ENCODE results near the gene HSFX2. TPM values are rescaled to one million over a fixed set of nuclear protein-coding genes. Genes with fewer than 3 reads are reported as not detected.
"Not testable (repeated sequence)": the region's sequence is repeated elsewhere in the genome, so short reads cannot be mapped to it uniquely, and the experiment has no call there.

Gene HSFX2, protein sequence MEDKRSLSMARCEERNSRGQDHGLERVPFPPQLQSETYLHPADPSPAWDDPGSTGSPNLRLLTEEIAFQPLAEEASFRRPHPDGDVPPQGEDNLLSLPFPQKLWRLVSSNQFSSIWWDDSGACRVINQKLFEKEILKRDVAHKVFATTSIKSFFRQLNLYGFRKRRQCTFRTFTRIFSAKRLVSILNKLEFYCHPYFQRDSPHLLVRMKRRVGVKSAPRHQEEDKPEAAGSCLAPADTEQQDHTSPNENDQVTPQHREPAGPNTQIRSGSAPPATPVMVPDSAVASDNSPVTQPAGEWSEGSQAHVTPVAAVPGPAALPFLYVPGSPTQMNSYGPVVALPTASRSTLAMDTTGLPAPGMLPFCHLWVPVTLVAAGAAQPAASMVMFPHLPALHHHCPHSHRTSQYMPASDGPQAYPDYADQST
- total RNA-seq (2014; rRNA removed; shearing (Covaris generic); ENCODE audit: low replicate concordance): not detected in 2 replicates

DNA sequence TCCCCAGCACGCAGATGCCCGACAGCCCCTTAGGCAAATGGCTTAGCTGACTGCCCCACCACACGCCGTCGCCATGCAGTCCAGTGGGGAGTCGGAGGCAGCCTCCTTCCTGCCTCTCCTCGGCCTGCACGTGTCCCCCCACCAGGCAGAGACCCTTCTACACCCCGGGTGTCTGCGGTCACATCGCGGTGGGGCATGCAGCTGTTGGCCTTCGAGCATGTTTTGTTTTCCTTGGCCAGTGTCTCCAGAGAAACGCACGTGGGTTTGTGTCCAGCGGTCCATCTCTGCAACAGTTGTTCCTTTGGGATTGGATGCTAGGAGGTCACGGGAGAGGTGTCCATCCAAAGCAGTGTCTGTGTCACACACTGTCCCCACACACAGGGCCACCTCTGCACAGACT, at the start of gene HSFX2:
HSFX2 (minus strand) TSS at position 101 of the 400 bp plus-strand sequence. CDS start 614 bp downstream, outside the sequence.
- H3K27me3 ChIP-seq, H3K4me3 ChIP-seq, H3K9me3 ChIP-seq, H3K36me3 ChIP-seq, DNase-seq: not testable (repeated sequence)

DNA sequence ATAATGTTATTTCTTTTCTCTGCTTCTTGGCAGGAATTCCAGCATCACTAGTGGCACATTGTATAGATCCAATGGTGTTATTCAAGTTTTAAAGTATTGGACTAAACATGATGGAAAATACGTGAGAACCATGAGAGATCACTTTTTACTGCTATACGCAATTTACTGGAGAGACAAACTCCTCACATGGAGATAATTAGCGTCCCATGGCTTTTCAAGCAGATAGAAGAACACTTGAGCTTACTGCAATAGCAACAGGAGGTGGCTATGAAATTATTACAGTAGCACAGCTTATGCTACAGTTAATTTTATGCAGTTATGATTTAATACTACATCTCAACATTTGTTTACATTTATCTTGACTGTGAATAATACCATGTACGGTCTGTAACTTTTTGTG, 48.4 kb upstream of the HSFX2 start:
- DNase-seq: no peak
- Histone ChIP-seq H3K9me3 (no peaks in the 10 kb centered on the region), H3K27me3 (no peaks in the 10 kb centered on the region), H3K4me3 (no peak overlapping the region), H3K36me3 (no peaks in the 10 kb centered on the region)

DNA sequence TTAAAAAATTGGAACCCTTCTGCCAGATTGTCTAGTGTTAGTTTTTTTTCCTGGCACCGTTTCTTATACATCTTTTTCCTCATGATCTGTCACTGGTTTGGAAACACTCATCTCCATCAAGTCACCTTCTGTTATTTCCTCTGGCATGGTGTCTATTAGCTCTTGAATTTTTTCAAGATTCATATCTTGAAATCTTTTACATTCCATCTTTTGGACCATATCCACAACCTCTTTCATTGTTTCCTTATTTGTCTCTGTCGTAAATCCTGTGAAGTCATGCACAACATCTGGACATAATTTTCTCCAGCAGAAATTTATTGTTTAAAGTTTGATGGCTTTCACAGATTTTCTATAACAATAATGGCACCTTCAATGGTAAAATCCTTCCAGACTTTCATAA, 46.7 kb upstream of the HSFX2 start:
- no peaks in the 10 kb centered on the region for H3K27me3 ChIP-seq
- no peaks in the 10 kb centered on the region for H3K9me3 ChIP-seq
- DNase-seq: no peak
- no peak overlapping the region for H3K4me3 ChIP-seq
- no peaks in the 10 kb centered on the region for H3K36me3 ChIP-seq

DNA sequence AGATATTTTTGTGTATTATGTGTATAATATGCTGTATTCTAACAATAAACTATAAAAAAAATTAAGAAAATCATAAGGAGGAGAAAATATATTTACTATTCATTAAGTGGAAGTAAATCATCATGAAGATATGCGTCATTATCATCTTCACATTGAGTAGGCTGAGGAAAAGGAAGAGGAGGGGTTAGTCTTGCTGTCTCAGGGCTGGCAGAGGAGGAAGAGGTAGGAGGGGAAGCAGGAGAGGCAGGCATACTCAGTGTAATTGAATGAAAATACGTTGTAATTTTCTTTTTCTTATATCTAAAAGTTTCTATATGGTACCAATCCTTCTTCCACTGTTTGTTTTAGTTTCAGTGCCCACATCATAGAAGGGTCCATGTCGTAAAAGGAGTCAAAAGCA, 46.3 kb upstream of the HSFX2 start:
- H3K9me3 ChIP-seq: no peaks in the 10 kb centered on the region
- no peaks in the 10 kb centered on the region for H3K27me3 ChIP-seq
- H3K4me3 ChIP-seq: no peak overlapping the region
- H3K36me3 ChIP-seq: no peaks in the 10 kb centered on the region
- DNase-seq: no peak

DNA sequence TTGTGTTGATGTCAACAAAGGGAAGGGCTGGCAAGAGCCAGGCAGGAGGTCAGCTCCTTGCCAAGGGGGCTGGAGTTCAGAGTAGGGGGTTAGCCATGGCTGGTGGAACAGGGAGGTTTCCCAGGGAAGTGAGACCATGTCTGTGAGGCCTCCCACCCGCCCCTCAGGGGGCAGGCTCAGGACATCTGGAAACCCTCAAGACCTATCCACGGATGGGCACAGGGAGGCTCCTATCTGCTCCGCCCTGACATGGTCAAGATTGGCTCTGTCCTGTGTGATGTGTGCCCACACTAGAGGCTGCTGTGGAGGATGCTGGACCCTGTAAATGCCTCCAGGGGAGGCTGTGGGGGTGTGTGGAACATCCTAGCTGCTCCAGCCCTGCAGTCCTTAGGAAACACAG, 44.5 kb upstream of the HSFX2 start:
- H3K4me3 ChIP-seq: no peak overlapping the region
- H3K36me3 ChIP-seq: no peaks in the 10 kb centered on the region
- no peaks in the 10 kb centered on the region for H3K27me3 ChIP-seq
- DNase-seq: no peak
- no peaks in the 10 kb centered on the region for H3K9me3 ChIP-seq

DNA sequence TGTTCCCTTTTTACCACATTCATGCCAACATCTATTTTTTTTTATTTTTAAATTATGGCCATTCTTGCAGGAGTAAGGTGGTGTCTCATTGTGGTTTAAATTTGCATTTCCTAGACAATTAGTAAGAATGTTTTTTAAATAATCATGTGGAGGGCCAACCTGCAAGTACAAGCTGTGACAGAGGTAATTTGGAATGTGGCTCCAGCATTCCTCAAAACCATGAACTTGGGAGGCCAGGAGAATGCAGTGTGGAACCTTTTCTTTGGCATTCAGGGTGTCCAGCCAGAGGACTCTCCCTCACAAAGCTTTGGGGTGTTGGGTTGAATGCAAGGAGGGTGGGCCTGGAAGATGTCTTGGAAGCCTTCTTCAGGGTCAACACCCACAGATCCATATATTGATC, 43.7 kb upstream of the HSFX2 start:
- Histone ChIP-seq H3K4me3 (no peak overlapping the region), H3K36me3 (no peaks in the 10 kb centered on the region), H3K27me3 (no peaks in the 10 kb centered on the region), H3K9me3 (no peaks in the 10 kb centered on the region)
- DNase-seq: no peak

DNA sequence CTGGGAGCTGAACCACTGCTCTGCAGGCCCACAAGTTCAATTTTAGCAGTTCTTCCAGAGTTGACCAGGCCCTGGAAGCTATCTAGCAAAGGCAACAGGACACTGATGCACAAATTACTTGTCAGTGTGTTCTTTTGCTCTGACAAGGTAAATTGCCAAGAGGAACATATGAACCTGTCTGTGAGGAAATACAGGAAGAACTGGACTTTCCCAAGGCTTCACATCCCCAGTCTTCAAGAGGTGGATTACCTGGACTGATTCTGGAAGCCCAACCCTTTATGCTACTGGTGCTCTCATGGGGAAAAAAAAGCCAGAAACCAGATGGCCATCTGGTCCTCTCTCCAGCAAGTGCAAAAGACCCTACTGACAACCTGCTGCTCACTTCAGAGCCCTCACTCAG, 38.4 kb upstream of the HSFX2 start:
- no peak for DNase-seq
- Histone ChIP-seq H3K4me3 (no peak overlapping the region), H3K9me3 (no peaks in the 10 kb centered on the region), H3K36me3 (no peaks in the 10 kb centered on the region), H3K27me3 (no peaks in the 10 kb centered on the region)

DNA sequence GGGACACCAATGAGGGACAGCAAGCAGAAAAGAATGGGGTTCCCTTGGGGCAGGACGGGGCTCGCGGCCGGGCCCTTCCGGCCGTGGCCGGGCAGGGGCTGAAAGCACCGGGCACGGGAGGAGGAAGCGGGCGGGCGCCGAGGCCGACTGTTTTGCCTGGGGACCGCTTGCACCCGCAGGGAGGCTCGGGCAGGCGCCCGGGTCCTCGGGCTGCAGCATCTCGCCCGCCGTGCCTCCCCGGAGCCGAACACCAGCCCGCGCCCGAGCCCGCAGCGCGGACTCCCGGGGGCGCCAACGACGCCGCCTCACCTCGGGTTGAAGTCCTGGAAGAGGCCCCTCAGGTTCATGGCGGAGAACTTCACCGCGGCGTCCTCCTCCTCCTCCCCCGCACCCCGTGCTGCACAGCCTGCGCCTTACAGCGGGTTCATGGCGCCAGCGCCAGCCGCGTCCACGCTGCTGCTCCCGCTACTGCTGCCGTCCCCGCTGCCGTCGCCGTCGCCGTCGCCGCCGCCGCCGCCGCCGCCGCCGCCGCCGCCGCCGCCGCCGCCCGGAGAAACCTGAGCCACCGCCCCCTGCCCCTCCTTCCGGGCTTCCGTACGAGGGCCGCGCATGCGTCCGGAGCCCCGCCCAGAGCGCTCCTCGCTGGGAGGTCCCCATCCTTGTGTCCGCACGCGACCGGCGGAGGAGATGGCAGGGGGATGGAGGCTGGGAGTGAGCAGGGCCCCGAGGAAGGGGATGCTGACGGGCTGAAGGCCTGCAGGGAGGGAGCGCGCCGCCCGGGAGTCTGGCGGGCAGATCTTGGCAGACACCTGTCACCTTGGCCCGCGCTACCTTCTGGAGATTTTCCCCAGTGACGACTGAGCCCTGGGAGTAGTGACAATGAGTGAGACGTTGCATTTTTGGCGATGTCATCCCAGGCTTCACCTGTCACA, 36.4 kb upstream of the HSFX2 start, which contains the start of gene TMEM185A:
TMEM185A (minus strand) TSS at position 559 of the 932 bp plus-strand sequence; CDS start at position 347, 212 bp downstream.
- Histone ChIP-seq H3K4me3 (peak within 1 kb of the TSS; percentile 54), H3K36me3 (no peaks in the 10 kb centered on the region), H3K27me3 (no peaks in the 10 kb centered on the region), H3K9me3 (no peaks in the 10 kb centered on the region)
- peak; percentile 55 for DNase-seq

DNA sequence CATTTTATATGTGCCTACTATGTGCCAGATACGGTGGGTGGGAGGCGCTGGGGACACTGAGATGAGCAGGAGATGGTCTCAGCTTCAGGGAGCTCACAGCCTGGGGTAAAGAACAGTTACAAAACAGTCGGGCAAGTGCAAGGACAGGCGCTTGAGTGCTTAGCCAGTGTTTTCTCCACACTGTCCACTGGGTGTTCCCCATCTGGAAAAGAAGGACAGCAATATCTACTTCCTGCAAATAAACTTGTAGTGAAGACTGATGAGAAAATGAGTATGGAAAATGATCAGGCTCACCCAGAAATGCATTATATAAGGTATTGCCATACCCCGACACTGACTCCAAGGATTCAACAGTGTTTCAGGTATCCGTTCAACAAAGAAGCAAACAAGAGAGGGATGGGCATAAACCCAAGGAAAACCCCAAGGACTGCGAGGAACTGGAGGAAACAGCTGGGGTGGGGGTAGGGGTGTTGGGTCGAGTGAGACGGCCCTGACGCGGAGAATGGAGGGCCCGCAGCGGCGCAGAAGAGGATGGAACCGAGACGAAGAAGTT, 35.6 kb upstream of the HSFX2 start:
- Histone ChIP-seq H3K36me3 (no peaks in the 10 kb centered on the region), H3K9me3 (no peaks in the 10 kb centered on the region), H3K27me3 (no peaks in the 10 kb centered on the region), H3K4me3 (peak overlapping the region; percentile 54)
- DNase-seq: peak; percentile 0

DNA sequence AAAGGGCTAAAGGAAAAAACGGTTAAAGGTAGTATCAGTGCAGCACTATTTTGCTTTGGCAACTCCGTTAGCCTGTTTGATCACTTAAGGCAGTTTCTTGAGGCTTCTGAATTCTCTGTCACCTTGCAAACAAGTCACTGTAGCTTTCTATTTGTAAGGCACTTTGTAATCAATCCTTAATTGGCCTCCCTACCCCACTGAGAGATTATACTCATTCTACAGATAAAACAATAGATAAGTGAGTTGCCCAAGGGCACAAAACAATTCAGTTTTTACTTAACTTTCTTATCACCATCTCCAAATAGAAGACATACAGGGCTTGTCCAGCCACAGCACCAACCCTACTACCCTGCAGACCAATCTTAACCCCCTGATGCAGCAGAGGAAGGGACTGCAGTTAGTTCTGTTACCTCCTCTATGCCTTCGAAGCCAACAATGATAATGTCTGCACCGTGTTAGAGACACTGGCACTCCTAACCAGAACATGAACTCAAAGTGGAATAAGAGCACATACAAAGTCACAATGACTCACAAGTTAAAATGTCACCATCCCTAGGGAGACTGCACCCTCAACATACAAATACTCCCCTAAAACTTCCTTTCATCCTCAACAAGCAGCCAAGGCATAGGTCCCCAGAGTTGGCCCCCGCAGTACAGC, 34.7 kb upstream of the HSFX2 start:
- H3K9me3 ChIP-seq: no peaks in the 10 kb centered on the region
- no peak for DNase-seq
- no peaks in the 10 kb centered on the region for H3K27me3 ChIP-seq
- H3K36me3 ChIP-seq: no peaks in the 10 kb centered on the region
- no peak overlapping the region for H3K4me3 ChIP-seq

DNA sequence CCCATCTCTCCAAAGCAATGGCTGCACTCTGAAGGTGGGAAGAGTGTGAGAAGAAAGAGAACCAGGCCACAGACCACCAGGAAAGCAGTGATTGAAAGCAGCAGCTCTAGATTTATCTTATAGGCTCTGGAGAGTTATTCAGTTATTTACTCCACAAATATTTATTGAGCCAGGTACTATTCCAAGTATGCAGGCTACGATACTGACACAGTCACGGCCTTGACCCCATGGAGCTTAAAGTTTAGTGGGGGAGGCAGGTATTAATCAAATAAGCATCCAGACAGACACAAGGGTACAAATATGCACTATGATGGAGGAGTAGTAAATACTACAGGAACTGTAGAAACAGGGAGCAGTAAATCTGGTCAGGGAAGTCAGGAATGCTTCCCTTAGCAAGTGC, 33.7 kb upstream of the HSFX2 start:
- Histone ChIP-seq H3K9me3 (no peaks in the 10 kb centered on the region), H3K36me3 (no peaks in the 10 kb centered on the region), H3K4me3 (no peak overlapping the region), H3K27me3 (no peaks in the 10 kb centered on the region)
- no peak for DNase-seq

DNA sequence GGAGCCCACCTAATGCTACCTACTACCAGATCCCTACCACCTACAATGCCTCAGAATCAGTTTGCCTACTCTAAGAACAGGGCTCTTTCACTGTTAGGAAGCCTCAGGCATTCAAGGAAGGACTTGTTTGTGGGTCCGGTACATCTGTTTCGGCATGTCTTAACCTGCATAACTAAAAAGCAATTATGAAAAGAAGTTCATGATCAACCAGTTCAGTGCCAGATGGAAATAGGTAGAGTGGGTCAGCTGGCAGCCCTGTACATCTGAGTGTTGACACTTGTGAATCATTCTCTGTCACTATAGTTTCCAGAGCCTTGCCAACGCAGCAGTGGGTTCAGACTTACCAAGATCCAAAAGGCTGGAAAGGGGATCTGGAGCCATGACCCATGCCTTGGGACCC, 33.2 kb upstream of the HSFX2 start:
- no peak for DNase-seq
- Histone ChIP-seq H3K36me3 (no peaks in the 10 kb centered on the region), H3K9me3 (no peaks in the 10 kb centered on the region), H3K4me3 (no peak overlapping the region), H3K27me3 (no peaks in the 10 kb centered on the region)

DNA sequence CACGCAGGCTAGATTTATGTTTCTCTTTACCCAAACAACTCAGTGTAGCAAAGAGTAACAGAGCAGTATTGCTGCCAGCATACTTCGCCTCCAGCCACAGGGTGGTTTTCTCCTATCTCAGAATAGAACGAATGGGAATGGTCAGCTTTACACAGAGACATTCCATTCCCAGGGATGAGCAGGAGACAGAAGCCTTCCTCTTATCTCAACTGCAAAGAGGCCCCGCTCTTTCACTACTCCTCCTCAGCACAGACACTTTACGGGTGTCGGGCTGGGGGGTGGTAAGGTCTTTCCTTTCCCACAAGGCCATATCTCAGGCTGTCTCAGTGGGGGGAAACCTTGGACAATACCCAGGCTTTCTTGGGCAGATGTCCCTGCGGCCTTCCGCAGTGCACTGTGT, 31.7 kb upstream of the HSFX2 start:
- not testable (repeated sequence) for H3K27me3 ChIP-seq, DNase-seq, H3K9me3 ChIP-seq, H3K4me3 ChIP-seq, H3K36me3 ChIP-seq

DNA sequence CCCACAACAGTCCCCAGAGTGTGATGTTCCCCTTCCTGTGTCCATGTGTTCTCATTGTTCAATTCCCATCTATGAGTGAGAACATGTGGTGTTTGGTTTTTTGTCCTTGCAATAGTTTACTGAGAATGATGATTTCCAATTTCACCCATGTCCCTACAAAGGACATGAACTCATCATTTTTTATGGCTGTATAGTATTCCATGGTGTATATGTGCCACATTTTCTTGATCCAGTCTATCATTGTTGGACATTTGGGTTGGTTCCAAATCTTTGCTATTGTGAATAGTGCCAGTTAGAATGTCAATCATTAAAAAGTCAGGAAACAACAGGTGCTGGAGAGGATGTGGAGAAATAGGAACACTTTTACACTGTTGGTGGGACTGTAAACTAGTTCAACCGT, 24.5 kb upstream of the HSFX2 start:
- H3K27me3 ChIP-seq, H3K9me3 ChIP-seq, H3K4me3 ChIP-seq, H3K36me3 ChIP-seq, DNase-seq: not testable (repeated sequence)

DNA sequence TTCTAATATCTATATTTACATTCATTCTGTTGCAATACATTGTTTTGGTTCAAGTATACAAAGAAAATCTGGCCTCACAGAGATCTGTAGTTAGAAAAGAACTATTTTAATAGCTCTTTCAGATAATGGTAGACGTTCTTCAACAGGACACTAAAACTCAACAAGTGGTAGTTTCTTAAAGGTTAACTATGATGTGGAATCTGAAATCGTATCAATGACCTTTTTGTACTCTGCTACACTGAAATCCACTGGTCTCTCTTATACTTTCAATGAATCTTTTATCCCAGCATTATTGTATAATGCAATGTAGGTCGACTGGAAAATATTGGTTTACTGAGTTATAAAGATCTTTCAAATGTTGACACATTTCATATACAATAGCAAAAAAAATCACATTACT, 23.8 kb upstream of the HSFX2 start:
- Histone ChIP-seq H3K27me3 (no peaks in the 10 kb centered on the region), H3K36me3 (no peaks in the 10 kb centered on the region), H3K4me3 (no peak overlapping the region), H3K9me3 (no peaks in the 10 kb centered on the region)
- no peak for DNase-seq

DNA sequence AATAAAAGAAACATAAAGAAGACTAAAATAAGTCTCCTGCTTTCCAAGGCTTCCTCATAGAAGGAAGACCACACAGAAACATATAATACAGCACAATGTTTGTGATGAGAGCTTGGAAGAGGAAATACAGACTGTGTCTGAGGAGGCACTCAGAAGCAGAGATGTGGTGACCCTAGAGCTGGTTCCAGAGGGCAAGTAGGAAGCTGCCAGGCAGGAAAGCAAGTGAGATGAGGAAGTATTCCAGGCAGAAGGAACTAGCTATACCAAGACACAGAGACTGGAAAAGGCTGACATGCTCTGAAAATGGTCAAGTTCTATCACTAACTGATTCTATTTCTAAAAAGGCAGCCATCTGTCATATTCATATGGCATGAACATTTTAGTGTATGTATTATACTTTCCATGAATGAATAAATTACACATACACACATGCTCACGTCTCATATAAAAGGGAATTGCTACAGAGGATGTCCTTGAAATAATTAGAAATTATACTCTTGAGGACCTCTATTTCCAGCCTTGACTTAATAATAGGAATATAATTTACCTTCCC, 16.6 kb upstream of the HSFX2 start:
- no peaks in the 10 kb centered on the region for H3K36me3 ChIP-seq
- H3K9me3 ChIP-seq: no peaks in the 10 kb centered on the region

More for the DNA sequence above, 16.6 kb upstream of the HSFX2 start:
- DNase-seq: no peak
- H3K4me3 ChIP-seq: no peak overlapping the region
- H3K27me3 ChIP-seq: no peaks in the 10 kb centered on the region
